Measurements from ENCODE around the gene SENP2.

DNA sequence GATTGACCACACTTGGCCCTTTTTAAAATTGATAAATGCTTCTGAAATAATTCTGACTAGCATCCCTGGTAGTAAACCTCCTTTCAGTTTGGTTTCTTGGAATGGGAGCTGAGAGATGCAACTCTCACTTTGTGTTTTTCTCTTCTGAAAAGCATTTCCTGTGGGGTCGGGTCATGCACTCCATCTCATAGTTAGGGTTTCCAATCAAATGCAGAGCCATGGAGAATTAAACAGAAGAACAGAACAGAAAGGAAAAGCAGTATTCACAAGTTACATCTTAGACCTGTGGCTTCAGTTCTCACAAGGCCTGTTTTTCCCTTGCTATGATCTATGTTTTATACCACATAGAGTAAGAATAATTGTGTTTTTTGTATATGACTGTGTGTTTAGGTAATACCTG is 39.7 kb downstream of the SENP2 start:
- no peak for TF ChIP-seq EP300 (IDR thresholded peaks at IDR 0.05)
- TF ChIP-seq, protein P1, sequence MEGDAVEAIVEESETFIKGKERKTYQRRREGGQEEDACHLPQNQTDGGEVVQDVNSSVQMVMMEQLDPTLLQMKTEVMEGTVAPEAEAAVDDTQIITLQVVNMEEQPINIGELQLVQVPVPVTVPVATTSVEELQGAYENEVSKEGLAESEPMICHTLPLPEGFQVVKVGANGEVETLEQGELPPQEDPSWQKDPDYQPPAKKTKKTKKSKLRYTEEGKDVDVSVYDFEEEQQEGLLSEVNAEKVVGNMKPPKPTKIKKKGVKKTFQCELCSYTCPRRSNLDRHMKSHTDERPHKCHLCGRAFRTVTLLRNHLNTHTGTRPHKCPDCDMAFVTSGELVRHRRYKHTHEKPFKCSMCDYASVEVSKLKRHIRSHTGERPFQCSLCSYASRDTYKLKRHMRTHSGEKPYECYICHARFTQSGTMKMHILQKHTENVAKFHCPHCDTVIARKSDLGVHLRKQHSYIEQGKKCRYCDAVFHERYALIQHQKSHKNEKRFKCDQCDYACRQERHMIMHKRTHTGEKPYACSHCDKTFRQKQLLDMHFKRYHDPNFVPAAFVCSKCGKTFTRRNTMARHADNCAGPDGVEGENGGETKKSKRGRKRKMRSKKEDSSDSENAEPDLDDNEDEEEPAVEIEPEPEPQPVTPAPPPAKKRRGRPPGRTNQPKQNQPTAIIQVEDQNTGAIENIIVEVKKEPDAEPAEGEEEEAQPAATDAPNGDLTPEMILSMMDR (IDR thresholded peaks at IDR 0.05), result no peak
- TF ChIP-seq POLR2A (IDR thresholded peaks at IDR 0.05), result no peak
